ENCODE data around the gene MCEMP1. TPM values are rescaled to one million over a fixed set of nuclear protein-coding genes. Genes with fewer than 3 reads are reported as not detected.

Gene MCEMP1
- total RNA-seq, 1 experiment from 2014 or later = not detected

DNA sequence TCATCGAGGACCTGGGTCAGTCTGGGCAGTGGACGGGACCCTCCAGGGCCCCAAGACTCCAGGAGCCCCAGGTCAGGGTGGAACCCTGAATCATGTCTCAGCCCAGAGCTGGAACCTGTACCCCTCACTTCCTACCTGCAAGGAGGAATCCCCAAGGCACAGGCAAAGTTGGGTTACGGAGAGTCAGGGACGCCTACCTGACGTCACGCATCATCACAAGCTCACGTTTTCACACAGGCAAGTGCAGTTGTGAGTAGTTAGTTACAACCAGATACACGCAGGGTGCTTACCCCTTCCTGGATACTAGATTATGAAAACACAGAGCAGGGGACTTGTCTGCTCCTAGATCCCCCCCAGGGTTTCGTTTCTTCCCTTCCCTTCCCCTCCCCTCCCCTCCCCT is 6.1 kb upstream of the MCEMP1 start:
- no peak for DNase-seq (ENCODE audit: low spot score)

- no peak for DNase-seq (ENCODE audit: low spot score)
Measured at GRCh38 chr19:7672522-7672921, 4.4 kb upstream of the MCEMP1 start.

DNA sequence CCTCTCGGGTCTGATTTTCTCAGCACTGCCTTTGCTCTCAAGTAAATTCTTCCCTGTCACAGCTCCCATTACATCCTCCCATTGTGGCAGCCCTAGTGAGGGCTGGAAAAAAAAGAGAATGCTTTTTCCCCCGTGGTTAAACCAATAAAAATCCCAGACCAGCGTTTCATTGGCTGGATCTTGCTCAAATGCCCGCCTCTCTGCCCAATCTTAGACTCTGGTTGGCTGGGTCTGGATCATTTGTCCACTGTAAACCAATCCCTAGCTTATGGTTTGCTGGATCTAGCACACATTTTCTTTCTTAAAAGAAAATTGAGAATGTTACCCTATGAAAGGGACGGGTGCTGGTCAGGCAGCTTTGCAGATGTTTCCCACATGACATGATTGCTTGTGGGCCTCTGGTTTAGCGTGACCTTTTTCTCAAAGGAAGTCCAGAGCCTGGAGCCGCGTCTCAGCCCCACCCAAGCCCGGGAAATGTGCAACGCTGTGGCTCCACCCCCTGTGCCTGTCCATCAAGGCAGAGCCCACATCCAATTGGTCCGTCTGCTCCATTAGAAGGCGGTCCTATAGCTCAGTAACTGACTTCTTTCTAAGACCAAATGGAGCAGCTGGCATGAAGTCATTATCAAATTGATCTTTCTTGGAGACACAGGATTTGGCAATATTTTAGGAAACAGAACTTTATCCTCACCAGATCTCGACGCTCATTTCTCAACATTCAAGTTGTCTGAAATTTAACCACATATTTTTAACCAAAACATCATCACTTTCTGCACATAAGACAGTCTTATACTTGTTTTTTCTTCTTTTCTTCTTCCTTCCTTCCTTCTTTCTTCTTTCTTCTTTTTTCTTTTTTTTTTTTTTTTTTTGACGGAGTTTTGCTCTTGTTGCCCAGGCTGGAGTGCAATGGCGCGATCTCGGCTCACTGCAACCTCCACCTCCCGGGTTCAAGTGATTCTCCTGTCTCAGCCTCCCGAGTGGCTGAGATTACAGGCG is 2.6 kb upstream of the MCEMP1 start:
- peak; percentile 58 for DNase-seq (ENCODE audit: low spot score)

- no peak for DNase-seq (ENCODE audit: low spot score)
Measured at GRCh38 chr19:7676376-7676775, 514 bp upstream of the MCEMP1 start.

DNA sequence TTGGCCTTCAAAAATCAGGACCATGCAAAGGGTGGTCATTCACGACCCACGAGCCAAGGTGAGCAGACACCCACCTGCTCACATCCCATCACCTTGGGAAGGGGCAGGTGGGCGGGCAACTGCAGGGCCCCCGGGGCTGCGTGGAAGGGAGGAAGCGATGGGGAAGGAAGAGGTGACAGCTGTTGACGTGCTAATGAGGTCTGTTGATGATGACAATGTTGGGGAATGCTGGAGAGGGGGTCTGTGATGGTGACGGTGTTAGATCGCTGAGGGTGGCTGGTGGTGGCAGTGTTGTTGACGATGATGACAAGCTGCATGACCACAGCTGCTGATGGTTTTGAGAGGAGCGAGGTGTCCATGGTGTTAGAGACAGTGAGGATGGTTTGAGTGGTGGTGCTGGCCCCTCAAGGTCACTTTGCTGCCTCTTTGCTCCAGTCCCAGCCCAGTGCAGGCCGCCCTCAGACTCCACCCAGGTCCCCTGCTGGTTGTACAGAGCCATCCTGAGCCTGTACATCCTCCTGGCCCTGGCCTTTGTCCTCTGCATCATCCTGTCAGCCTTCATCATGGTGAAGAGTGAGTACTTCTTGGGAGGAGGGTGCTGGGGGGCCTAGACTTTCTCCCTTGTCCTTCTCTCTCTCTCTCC is 900 bp downstream of the MCEMP1 start:
- no peak for DNase-seq (ENCODE audit: low spot score)

GRCh38 chr19:7678971-7679751 is 2.3 kb downstream of the MCEMP1 start:
- peak; percentile 33 for DNase-seq (ENCODE audit: low spot score)

GRCh38 chr19:7679771-7680605 is 3.1 kb downstream of the MCEMP1 start:
- no peak for DNase-seq (ENCODE audit: low spot score)

- peak; percentile 66 for DNase-seq (ENCODE audit: low spot score)
Measured at GRCh38 chr19:7680606-7681339, 3.9 kb downstream of the MCEMP1 start, which contains the start of gene TRAPPC5. TSS of gene TRAPPC5 (plus strand) at chr19:7680833. CDS start at chr19:7682254, 1,421 bp downstream.

GRCh38 chr19:7681340-7682174 is 4.7 kb downstream of the MCEMP1 start:
- DNase-seq (ENCODE audit: low spot score) = peak; percentile 13

- DNase-seq (ENCODE audit: low spot score) = no peak
Measured at GRCh38 chr19:7682175-7682855, 5.4 kb downstream of the MCEMP1 start.

DNA sequence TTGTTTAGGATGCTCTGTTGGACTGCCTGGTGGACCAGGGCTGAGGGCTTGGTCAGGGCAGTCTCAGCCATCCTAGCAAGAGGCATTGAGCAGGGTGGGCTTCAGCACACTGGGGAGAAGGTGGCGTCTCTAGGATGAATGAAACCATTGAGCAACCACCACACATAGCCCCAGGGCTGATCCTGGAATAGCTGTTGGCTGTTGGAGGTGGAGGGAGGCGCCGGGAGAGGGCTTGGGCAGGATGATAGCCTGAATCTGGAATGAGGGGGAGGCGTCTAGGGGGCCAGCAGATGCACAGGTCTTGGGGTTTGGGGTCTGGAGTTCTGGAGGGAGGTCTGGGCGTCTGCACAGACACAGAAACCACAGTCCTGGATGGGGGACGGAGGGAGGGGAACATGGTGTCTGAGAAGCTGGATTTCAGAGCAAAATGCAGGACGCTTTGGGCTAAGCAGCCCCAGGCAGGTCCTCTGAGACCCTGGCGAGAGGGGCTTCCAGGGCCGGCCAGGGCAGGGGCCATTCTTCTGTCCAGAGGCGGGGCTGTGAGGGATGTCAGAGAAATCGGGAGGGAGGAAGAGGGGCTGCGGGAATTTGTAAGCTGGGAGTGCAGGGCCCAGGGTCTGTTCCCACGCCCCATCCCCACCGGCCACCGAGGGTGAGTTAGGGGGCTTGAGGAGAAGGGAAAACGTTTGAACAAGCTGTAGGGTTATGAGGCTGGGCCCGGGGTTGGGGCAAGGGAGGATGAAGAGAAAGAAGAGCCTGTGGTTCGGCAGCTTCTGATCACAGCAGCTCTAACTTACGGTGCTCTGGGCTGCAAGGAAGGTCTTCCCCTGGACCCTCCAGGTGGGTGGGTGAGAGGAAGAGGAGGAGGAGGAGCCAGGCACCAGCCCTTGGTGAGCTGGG is 8.9 kb downstream of the MCEMP1 start:
- DNase-seq (ENCODE audit: low spot score) = no peak

- no peak for DNase-seq (ENCODE audit: low spot score)
Measured at GRCh38 chr19:7687177-7687576, 10.3 kb downstream of the MCEMP1 start.

- no peak for DNase-seq (ENCODE audit: low spot score)
Measured at GRCh38 chr19:7689165-7689564, 12.3 kb downstream of the MCEMP1 start.

DNA sequence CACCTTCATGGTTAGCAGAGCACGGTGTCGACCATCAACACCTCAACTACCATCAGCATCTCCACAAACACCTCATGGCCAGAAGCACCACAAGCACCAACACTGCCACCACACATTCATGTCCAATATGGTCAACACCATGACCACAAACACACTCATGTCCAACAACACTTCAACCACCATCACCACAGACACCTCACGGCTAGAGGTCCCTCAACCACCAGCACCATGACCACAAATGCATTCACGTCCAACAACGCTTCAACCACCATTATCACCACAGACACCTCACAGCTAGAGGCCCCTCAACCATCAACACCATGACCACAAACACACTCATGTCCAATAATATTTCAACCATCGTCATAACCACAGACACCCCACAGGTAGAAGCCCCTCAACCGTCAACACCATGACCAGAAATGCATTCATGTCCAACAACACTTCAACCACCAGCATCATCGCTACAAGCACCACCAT is 13.9 kb downstream of the MCEMP1 start:
- no peak for DNase-seq (ENCODE audit: low spot score)

DNA sequence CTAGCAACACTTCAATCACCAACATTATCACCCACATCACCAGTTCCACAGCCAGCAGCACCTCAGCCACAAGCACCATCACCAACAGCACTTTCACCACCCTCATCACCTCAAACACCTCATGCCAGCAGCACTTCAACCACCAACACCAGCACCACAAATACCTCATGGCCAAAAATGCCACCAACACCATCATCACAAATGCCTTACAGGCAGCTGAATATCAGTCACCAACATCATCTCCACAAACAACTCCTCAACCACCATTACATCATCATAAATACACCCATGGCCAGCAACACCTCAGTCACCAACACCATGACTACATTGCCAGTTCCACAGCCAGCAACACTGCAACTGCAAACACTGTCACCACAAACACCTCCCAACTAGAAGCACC is 14.6 kb downstream of the MCEMP1 start:
- DNase-seq (ENCODE audit: low spot score) = no peak

DNA sequence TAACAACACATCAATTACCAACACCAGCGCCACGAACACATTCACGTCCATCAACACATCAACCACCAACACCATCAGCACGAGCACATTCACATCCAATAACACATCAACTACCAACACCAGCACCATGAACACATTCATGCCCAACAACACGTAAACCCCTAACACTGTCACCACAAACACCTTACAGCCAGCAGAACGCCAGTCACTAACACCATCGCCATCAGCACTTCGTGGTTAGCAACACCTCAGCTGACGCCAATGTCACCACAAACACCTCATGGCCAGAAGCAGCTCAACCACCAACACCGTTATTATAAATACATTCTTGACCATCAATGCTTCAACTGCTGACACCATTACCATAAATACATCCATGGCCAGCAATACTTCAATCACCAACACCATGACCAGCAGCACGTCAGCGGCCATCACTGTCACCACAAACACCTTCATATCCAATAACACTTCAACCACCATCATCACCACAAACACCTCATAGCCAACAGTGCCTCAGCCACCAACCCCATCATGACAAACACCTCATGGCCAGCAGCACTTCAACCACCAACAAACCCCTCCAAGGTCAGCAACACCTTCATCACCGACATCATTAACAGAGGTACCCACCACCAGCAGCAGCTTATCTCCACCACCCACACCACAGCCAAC is 15.7 kb downstream of the MCEMP1 start:
- DNase-seq (ENCODE audit: low spot score) = no peak

- no peak for DNase-seq (ENCODE audit: low spot score)
Measured at GRCh38 chr19:7694499-7694898, 17.6 kb downstream of the MCEMP1 start.
